Astrocyte (in vitro differentiated cells and primary cell): ENCODE data around the gene CRLF2.

ENCODE experiments used
- EZH2 ChIP-seq: IDR thresholded peaks from 2 replicates; pipeline ENCODE4 v1.6.1; 2012; ENCODE audit warnings: mild to moderate bottlenecking, low read length, inconsistent platforms; ENCODE audit not compliant: insufficient read depth
- TF ChIP-seq, protein P1 (sequence below): IDR thresholded peaks from 2 replicates; pipeline ENCODE4 v1.5.1; 2011; ENCODE audit warnings: low read depth, mild to moderate bottlenecking, inconsistent platforms, low read length, moderate library complexity; ENCODE audit not compliant: insufficient read depth

GRCh38 chrX:1212532-1212931 is at the start of gene CRLF2:
- TF ChIP-seq, protein P1, sequence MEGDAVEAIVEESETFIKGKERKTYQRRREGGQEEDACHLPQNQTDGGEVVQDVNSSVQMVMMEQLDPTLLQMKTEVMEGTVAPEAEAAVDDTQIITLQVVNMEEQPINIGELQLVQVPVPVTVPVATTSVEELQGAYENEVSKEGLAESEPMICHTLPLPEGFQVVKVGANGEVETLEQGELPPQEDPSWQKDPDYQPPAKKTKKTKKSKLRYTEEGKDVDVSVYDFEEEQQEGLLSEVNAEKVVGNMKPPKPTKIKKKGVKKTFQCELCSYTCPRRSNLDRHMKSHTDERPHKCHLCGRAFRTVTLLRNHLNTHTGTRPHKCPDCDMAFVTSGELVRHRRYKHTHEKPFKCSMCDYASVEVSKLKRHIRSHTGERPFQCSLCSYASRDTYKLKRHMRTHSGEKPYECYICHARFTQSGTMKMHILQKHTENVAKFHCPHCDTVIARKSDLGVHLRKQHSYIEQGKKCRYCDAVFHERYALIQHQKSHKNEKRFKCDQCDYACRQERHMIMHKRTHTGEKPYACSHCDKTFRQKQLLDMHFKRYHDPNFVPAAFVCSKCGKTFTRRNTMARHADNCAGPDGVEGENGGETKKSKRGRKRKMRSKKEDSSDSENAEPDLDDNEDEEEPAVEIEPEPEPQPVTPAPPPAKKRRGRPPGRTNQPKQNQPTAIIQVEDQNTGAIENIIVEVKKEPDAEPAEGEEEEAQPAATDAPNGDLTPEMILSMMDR, result no peak
- TF ChIP-seq EZH2, result no peak
